Mucosa of descending colon (tissue), 3 donors: ENCODE results near the gene ITGAD. TPM values are rescaled to one million over a fixed set of nuclear protein-coding genes. Genes with fewer than 3 reads are reported as not detected.

Experiments
- ATAC-seq: fragments of 200-7000 bp; cut with Tn5 transposase; one replicate; pipeline ENCODE4 v1.9.1; 2020; ENCODE audit warnings: mild to moderate bottlenecking, moderate library complexity
- DNase-seq, 3 donors: peaks; one replicate each; pipeline ENCODE4 v3.0.0-alpha.2; 2020
- H3K36me3 ChIP-seq: fragments of 200-600 bp; one replicate; pipeline ENCODE4 v1.8.0; 2021; ENCODE audit warnings: low read depth, mild to moderate bottlenecking
- H3K4me1 ChIP-seq: fragments of 200-600 bp; one replicate; pipeline ENCODE4 v1.8.0; 2021; ENCODE audit warnings: low read depth, mild to moderate bottlenecking
- H3K4me3 ChIP-seq: fragments of 200-600 bp; one replicate; pipeline ENCODE4 v1.8.0; 2021; ENCODE audit warnings: mild to moderate bottlenecking
- H3K9me3 ChIP-seq: fragments of 200-600 bp; one replicate; pipeline ENCODE4 v1.8.0; 2021; ENCODE audit warnings: mild to moderate bottlenecking
- CTCF ChIP-seq: fragments of 200-600 bp; IDR thresholded peaks from one replicate; pipeline ENCODE4 v1.8.0; 2022; ENCODE audit warnings: antibody characterized with exemption, mild to moderate bottlenecking
- intact Hi-C, 2 donors: fragments of 100-400 bp; cut with DNase I in 1 of 2; cut with micrococcal nuclease in 1 of 2; formaldehyde crosslinking; loops; one replicate each; pipeline versions ENCODE4 v1.11.0 to v1.11.1; 2022; cut with DNase I, micrococcal nuclease
- total RNA-seq, 3 donors: library from RNA; stranded (reverse); fragmentation: NEBNext Ultra II Directional in 2 of 3; extraction: Animal tissue kit (Norgen Biotek cat#: 25700) in 2 of 3; gene quantifications; one replicate each; pipeline versions ENCODE4 v1.2.1 to v1.2.4, GENCODE V29; 2021 to 2023
- donor health status: DM: no; HTN: no; CAD: no; lungs with moderate emphysema.
- donor health status: DM: no; HTN: no; CAD: no.
- donor health status: DM: no; HTN: yes; CAD: no.

ITGAD gene
- total RNA-seq, 3 donors from 2014 or later = 0.41 TPM; not detected in 2

DNA sequence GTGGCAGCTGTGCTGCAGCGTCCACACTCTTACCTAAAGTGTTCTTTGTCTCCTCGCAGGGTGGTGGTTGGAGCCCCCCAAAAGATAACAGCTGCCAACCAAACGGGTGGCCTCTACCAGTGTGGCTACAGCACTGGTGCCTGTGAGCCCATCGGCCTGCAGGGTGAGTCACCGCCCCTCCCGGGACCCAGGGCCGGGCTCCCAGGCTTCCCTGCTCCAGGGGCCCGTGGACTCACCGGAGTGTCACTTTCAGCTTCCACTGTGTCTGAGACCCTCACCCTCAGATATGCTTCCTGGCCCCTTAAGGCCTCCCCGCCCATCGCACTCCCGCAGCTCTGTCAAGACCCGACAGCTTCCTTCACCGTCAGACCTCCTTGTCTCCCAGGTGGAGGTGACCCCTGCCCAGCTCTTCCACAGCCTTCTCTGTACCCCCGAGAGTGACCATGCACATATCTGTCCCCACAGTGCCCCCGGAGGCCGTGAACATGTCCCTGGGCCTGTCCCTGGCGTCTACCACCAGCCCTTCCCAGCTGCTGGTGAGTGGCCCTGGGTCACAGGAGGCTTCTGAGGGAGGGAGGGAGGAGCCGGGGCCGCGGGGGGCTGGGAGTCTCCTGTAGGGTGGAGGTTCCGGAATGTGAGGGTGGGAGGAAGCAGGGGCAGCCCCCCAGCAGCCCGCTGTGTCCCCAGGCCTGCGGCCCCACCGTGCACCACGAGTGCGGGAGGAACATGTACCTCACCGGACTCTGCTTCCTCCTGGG, 36.4 kb upstream of the ITGAD start:
- H3K4me1 ChIP-seq = no peaks in the 10 kb centered on the region
- no peak for TF ChIP-seq CTCF
- intact Hi-C loops = no loop called here
- no peaks in the 10 kb centered on the region for H3K9me3 ChIP-seq
- H3K36me3 ChIP-seq = no peaks in the 10 kb centered on the region
- DNase-seq = no peak
- H3K4me3 ChIP-seq = no peak overlapping the region
- peak; percentile 12 for ATAC-seq

GRCh38 chr16:31357324-31358109, 35.6 kb upstream of the ITGAD start:
- ATAC-seq = no peak
- H3K36me3 ChIP-seq = no peaks in the 10 kb centered on the region
- no peaks in the 10 kb centered on the region for H3K9me3 ChIP-seq
- no peak for TF ChIP-seq CTCF
- DNase-seq = no peak
- H3K4me3 ChIP-seq = no peak overlapping the region
- no peaks in the 10 kb centered on the region for H3K4me1 ChIP-seq
- intact Hi-C loops = no loop called here

DNA sequence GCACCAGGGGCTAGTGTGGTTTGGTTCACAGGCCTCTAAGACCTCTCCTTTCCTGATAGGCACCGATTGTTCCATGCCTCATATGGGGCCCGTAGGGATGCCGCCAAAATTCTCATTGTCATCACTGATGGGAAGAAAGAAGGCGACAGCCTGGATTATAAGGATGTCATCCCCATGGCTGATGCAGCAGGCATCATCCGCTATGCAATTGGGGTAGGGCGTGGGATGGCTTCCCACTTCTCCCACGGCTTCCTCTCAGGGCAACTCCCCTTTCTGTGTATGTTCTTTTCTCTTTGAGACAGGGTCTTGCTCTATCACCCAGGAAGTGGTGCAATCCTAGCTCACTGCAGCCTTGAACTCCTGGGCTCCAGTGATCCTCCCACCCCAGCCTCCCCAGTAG, 32.9 kb upstream of the ITGAD start:
- no peak for TF ChIP-seq CTCF
- Histone ChIP-seq H3K4me1 (no peaks in the 10 kb centered on the region), H3K36me3 (no peaks in the 10 kb centered on the region), H3K4me3 (no peak overlapping the region), H3K9me3 (no peaks in the 10 kb centered on the region)
- DNase-seq (no peak), ATAC-seq (no peak)
- intact Hi-C loops = no loop called here

- Histone ChIP-seq H3K4me1 (no peaks in the 10 kb centered on the region), H3K9me3 (no peaks in the 10 kb centered on the region), H3K36me3 (no peaks in the 10 kb centered on the region), H3K4me3 (no peak overlapping the region)
- intact Hi-C loops = no loop called here
- no peak for TF ChIP-seq CTCF
- ATAC-seq (no peak), DNase-seq (no peak)
Measured at GRCh38 chr16:31361201-31362110, 31.7 kb upstream of the ITGAD start.
